A549 (cell line): ENCODE data around the gene SESN3. TPM values are rescaled to one million over a fixed set of nuclear protein-coding genes. Genes with fewer than 3 reads are reported as not detected.

ENCODE experiments used
- ATAC-seq, 2 experiments: fragments of 200-7000 bp in 1 of 2; fragments of >200 bp in 1 of 2; cut with Nextera tagmentation in 1 of 2; cut with Tn5 transposase in 1 of 2; 3 replicates each; pipeline versions ENCODE4 v1.8.0 to v1.9.1; 2018 to 2020; ENCODE audit warnings: mild to moderate bottlenecking in 1 of 2, moderate library complexity in 1 of 2
- CTCF ChIA-PET: fragments of 300-600 bp; sonication (Branson Sonifier 250); formaldehyde crosslinking; extraction: SDS; loops from one replicate; lab custom pipeline; 2021; ENCODE audit warnings: antibody characterized with exemption, inconsistent platforms; lab: Yijun Ruan, JAX
- POLR2A ChIA-PET: fragments of 350-600 bp; formaldehyde crosslinking; extraction: SDS; loops from one replicate; lab custom pipeline; 2021; ENCODE audit warnings: antibody characterized with exemption, inconsistent platforms; lab: Yijun Ruan, JAX
- DNase-seq, 2 experiments: peaks; one replicate each; pipeline versions ENCODE4 v3.0.0 to v3.0.0-alpha.2; 2011 to 2016; ENCODE audit warnings: low read depth in 1 of 2, low spot score in 1 of 2
- FAIRE-seq: peaks from 2 replicates; lab custom pipeline; 2011; peaks lifted over from hg19 to GRCh38; lab: Jason Lieb, UNC
- H3K27ac ChIP-seq, 2 experiments: fragments of >200 bp; sonication (Bioruptor Twin); formaldehyde crosslinking; 3 replicates each; pipeline ENCODE4 v1.5.1; 2016 to 2017
- H3K4me1 ChIP-seq: fragments of >200 bp; sonication (Bioruptor Twin); formaldehyde crosslinking; 3 replicates; pipeline ENCODE4 v1.6.1; 2016
- H3K4me2 ChIP-seq: fragments of >200 bp; sonication (Bioruptor Twin); formaldehyde crosslinking; 3 replicates; pipeline ENCODE4 v1.6.1; 2016
- H3K4me3 ChIP-seq: fragments of >200 bp; sonication (Bioruptor Twin); formaldehyde crosslinking; 3 replicates; pipeline ENCODE4 v1.5.1; 2016
- H3K9me3 ChIP-seq: fragments of >200 bp; sonication (Bioruptor Twin); formaldehyde crosslinking; 3 replicates; pipeline ENCODE4 v1.6.1; 2016
- ATOH8 ChIP-seq: fragments of 250-450 bp; sonication (Bioruptor Pico); IDR thresholded peaks from 2 replicates; pipeline ENCODE4 v1.5.0; 2020; ENCODE audit warnings: low read depth, mild to moderate bottlenecking, moderate library complexity
- BHLHE40 ChIP-seq: IDR thresholded peaks from 2 replicates; pipeline ENCODE4 v1.6.1; 2012; ENCODE audit warnings: low read depth, low read length, inconsistent platforms
- CBX8 ChIP-seq: fragments of 200-600 bp; sonication (generic); IDR thresholded peaks from 2 replicates; pipeline ENCODE4 v1.6.1; 2016
- CEBPB ChIP-seq, 2 experiments: fragments of >200 bp in 1 of 2; sonication (Bioruptor Twin) in 1 of 2; formaldehyde crosslinking in 1 of 2; IDR thresholded peaks; 2 replicates each; pipeline ENCODE4 v1.6.1; 2012 to 2016
- CHD2 ChIP-seq: fragments of 150-350 bp; IDR thresholded peaks from 2 replicates; pipeline ENCODE4 v1.6.1; 2014; ENCODE audit warnings: low read length; ENCODE audit not compliant: partially characterized antibody
- CHD4 ChIP-seq: fragments of 200-600 bp; sonication (generic); IDR thresholded peaks from 2 replicates; pipeline ENCODE4 v1.6.1; 2016; ENCODE audit warnings: antibody characterized with exemption, mild to moderate bottlenecking, borderline replicate concordance
- CTCF ChIP-seq: fragments of >200 bp; sonication (Bioruptor Twin); formaldehyde crosslinking; IDR thresholded peaks from 3 replicates; pipeline ENCODE4 v1.5.1; 2016
- EP300 ChIP-seq, 2 experiments: fragments of >200 bp; sonication (Bioruptor Twin); formaldehyde crosslinking; IDR thresholded peaks; 2 replicates in 1 of 2; 3 replicates in 1 of 2; pipeline ENCODE4 v1.6.1; 2016 to 2017
- FOSL2 ChIP-seq, 2 experiments: fragments of 450-650 bp in 1 of 2; fragments of >200 bp in 1 of 2; sonication (Bioruptor Twin) in 1 of 2; formaldehyde crosslinking; IDR thresholded peaks; 2 replicates each; pipeline versions ENCODE4 v1.5.0 to v1.6.1; 2016 to 2020; ENCODE audit warnings: mild to moderate bottlenecking in 1 of 2, moderate library complexity in 1 of 2
- FOXS1 ChIP-seq: fragments of 250-450 bp; sonication (Bioruptor Pico); IDR thresholded peaks from 2 replicates; pipeline ENCODE4 v1.5.0; 2020; ENCODE audit warnings: mild to moderate bottlenecking, moderate library complexity
- HOXB5 ChIP-seq: fragments of 250-450 bp; sonication (Bioruptor Pico); IDR thresholded peaks from 2 replicates; pipeline ENCODE4 v1.5.0; 2020; ENCODE audit warnings: mild to moderate bottlenecking, moderate library complexity
- KDM1A ChIP-seq: fragments of 200-600 bp; sonication (generic); IDR thresholded peaks from 2 replicates; pipeline ENCODE4 v1.6.1; 2016; ENCODE audit warnings: low read depth, mild to moderate bottlenecking
- KDM5A ChIP-seq: fragments of 200-600 bp; sonication (generic); IDR thresholded peaks from 2 replicates; pipeline ENCODE4 v1.6.1; 2016; ENCODE audit warnings: antibody characterized with exemption, mild to moderate bottlenecking
- MAFK ChIP-seq: fragments of 450-650 bp; IDR thresholded peaks from 2 replicates; pipeline ENCODE4 v1.6.1; 2014; ENCODE audit not compliant: partially characterized antibody
- MAZ ChIP-seq: fragments of 150-350 bp; IDR thresholded peaks from 2 replicates; pipeline ENCODE4 v1.6.1; 2014; ENCODE audit warnings: antibody characterized with exemption, low read depth, low read length, borderline replicate concordance
- NFE2L2 ChIP-seq: fragments of 150-350 bp; conservative IDR thresholded peaks from 2 replicates; pipeline ENCODE4 v1.6.1; 2014; ENCODE audit warnings: low read length
- POLR2A ChIP-seq: IDR thresholded peaks from 2 replicates; pipeline ENCODE4 v1.6.1; 2012; ENCODE audit warnings: mild to moderate bottlenecking, low read length
- RARB ChIP-seq: fragments of 250-450 bp; sonication (Bioruptor Pico); IDR thresholded peaks from 2 replicates; pipeline ENCODE4 v1.8.0; 2021; ENCODE audit warnings: mild to moderate bottlenecking, moderate library complexity
- RFX5 ChIP-seq: fragments of 450-650 bp; IDR thresholded peaks from 2 replicates; pipeline ENCODE4 v1.7.1; 2014; ENCODE audit warnings: antibody characterized with exemption, mild to moderate bottlenecking, moderate library complexity
- RNF2 ChIP-seq: fragments of 200-600 bp; sonication (generic); IDR thresholded peaks from 2 replicates; pipeline ENCODE4 v1.6.1; 2016; ENCODE audit warnings: low read depth, mild to moderate bottlenecking, antibody characterized with exemption, moderate library complexity, borderline replicate concordance
- SMC3 ChIP-seq: fragments of >200 bp; sonication (Bioruptor Twin); formaldehyde crosslinking; IDR thresholded peaks from 3 replicates; pipeline ENCODE4 v1.6.1; 2018; ENCODE audit warnings: inconsistent platforms
- SREBF2 ChIP-seq: fragments of 450-650 bp; IDR thresholded peaks from 2 replicates; pipeline ENCODE4 v1.6.1; 2014; ENCODE audit warnings: mild to moderate bottlenecking, moderate library complexity
- ZC3H11A ChIP-seq: fragments of 450-650 bp; IDR thresholded peaks from 2 replicates; pipeline ENCODE4 v1.6.1; 2014; ENCODE audit warnings: antibody characterized with exemption, mild to moderate bottlenecking
- WGBS: methylation state at CpG from one replicate; pipeline ENCODE4 v1.1.6; 2017; ENCODE audit errors: missing lambda C conversion rate; 5-methylcytosine and 5-hydroxymethylcytosine counted together
- polyA plus RNA-seq, 4 experiments: library from polyadenylated mRNA; depleted of rRNA in 3 of 4; stranded (reverse); fragments of >200 nt; fragmentation: RNase III in 1 of 4; extraction: RNeasy Plus Mini Kit Qiagen cat#74134 plus additional on column Dnase treatment in 1 of 4; gene quantifications; 2 replicates in 3 of 4; 3 replicates in 1 of 4; pipeline ENCODE4 v1.2.3, GENCODE V29; 2011 to 2017
- TF ChIP-seq, protein P1 (sequence below): fragments of 450-650 bp; IDR thresholded peaks from 2 replicates; pipeline ENCODE4 v1.6.1; 2014; ENCODE audit warnings: antibody characterized with exemption

SESN3 gene
- polyA plus RNA-seq, 2 of the 4 experiments (the other 2 are of a cell fraction): 0.35 to 3.6 TPM

DNA sequence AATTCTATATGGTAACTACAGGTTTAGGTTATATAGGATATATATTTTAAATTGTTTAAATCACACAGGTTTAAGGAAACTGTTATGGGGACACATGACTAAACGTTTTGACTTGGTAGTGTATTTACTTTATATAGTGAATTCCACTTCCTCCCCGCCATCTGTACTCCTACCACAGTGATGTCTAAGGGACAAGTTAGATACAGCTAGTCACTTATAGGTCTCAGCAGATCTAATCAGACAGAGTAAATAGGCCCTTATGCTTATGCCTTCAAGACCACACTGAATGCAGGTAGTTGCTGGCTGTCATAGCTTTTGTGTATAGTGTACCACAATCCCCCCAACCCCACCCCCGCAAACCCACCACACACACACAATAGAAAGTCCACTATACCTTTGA is 8.2 kb downstream of the SESN3 start:
- Histone ChIP-seq H3K9me3 (no peaks in the 10 kb centered on the region), H3K4me3 (no peak overlapping the region), H3K4me2 (no peak overlapping the region), H3K27ac (no peak overlapping the region), H3K4me1 (no peaks in the 10 kb centered on the region)
- ChIA-PET POLR2A (no interaction called here), CTCF (interaction anchor here (1.4 kb wide), 1 partner anchor 482 kb away, joined by 3 read pairs; no protein-coding TSS in a partner anchor)
- ATAC-seq: no peak
- 56% methylated on average over 3 of the region's 3 CpGs for WGBS
- no peak for TF ChIP-seq CBX8
- TF ChIP-seq MAZ: no peak
- no peak for TF ChIP-seq FOXS1
- no peak for TF ChIP-seq BHLHE40
- TF ChIP-seq, protein P1, sequence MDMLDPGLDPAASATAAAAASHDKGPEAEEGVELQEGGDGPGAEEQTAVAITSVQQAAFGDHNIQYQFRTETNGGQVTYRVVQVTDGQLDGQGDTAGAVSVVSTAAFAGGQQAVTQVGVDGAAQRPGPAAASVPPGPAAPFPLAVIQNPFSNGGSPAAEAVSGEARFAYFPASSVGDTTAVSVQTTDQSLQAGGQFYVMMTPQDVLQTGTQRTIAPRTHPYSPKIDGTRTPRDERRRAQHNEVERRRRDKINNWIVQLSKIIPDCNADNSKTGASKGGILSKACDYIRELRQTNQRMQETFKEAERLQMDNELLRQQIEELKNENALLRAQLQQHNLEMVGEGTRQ: no peak
- no peak for TF ChIP-seq HOXB5
- TF ChIP-seq SMC3: no peak
- TF ChIP-seq KDM1A: no peak
- TF ChIP-seq CHD2: no peak
- TF ChIP-seq EP300 (IDR thresholded peaks at IDR 0.05): no peak
- TF ChIP-seq NFE2L2: no peak
- no peak for TF ChIP-seq FOSL2 (IDR thresholded peaks at IDR 0.05)
- no peak for TF ChIP-seq FOSL2 (CRISPR knock-in tag; IDR thresholded peaks at IDR 0.05)
- no peak for TF ChIP-seq SREBF2
- no peak for TF ChIP-seq RFX5
- TF ChIP-seq POLR2A: no peak
- no peak for TF ChIP-seq CTCF
- TF ChIP-seq CEBPB (IDR thresholded peaks at IDR 0.05): no peak
- TF ChIP-seq ATOH8 (CRISPR knock-in tag): no peak
- no peak for FAIRE-seq
- DNase-seq: no peak

DNA sequence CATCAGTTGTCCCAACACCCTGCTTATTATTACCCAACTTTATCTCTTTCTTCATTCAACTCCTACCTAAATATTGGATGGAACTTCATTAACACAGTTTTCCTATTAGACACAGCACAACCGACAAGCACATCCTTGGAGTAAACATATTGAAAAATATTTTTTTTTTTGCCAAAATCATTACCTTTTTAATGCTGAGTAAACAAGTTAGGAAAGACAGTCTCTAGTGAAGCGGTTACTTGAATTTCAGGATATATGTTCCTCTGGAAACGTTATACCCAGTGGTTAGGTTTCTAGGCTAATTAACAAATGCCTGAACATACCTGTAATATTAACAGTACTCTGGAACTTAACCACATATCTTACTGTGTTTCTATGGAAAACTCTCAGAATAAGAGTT is 11.4 kb downstream of the SESN3 start:
- H3K27ac ChIP-seq: no peak overlapping the region
- ATAC-seq (no peak), DNase-seq (no peak), FAIRE-seq (no peak)
- H3K9me3 ChIP-seq: no peaks in the 10 kb centered on the region
- no peak overlapping the region for H3K4me2 ChIP-seq
- ChIA-PET POLR2A (no interaction called here), CTCF (no interaction called here)
- 73% methylated on average over 3 of the region's 3 CpGs for WGBS
- H3K4me1 ChIP-seq: no peaks in the 10 kb centered on the region
- no peak for TF ChIP-seq ZC3H11A
- no peak for TF ChIP-seq KDM5A
- no peak overlapping the region for H3K4me3 ChIP-seq

DNA sequence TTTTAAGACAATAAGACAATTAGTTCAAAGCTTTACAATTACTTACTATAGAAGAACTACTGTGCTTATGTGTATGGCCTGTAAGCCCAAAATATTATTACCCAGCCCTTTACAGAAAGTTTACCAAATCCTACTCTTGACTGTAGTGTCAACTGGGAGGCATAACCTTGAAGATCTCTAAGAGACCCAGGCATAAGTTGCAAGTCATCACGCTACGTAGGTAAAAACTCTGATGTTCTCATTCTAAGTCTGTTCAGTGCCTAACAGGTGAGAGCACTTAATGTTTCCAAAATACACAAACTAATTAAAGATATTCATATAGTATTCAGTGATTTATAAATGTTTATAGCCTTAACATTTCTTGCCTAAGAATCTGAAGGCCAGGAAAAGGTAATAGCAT is 12.9 kb downstream of the SESN3 start:
- WGBS: 94% methylated on average over 2 of the region's 2 CpGs
- H3K4me2 ChIP-seq: no peak overlapping the region
- H3K4me1 ChIP-seq: no peaks in the 10 kb centered on the region
- H3K27ac ChIP-seq: no peak overlapping the region
- ATAC-seq: no peak
- CTCF ChIA-PET: no interaction called here
- POLR2A ChIA-PET: no interaction called here
- TF ChIP-seq RFX5 (no peak), KDM1A (no peak), RNF2 (no peak), RARB (CRISPR knock-in tag) (no peak), CHD4 (no peak), MAFK (no peak)
- H3K4me3 ChIP-seq: no peak overlapping the region
- FAIRE-seq: no peak
- DNase-seq: no peak
- no peaks in the 10 kb centered on the region for H3K9me3 ChIP-seq
